Panc1 (cell line): Measurements from ENCODE around the gene SMG6. TPM values are rescaled to one million over a fixed set of nuclear protein-coding genes. Genes with fewer than 3 reads are reported as not detected.

Experiments
- ATAC-seq: fragments of 200-7000 bp; cut with Tn5 transposase; 2 replicates; pipeline ENCODE4 v1.9.1; 2020; ENCODE audit warnings: mild to moderate bottlenecking, moderate library complexity
- BruUV-seq: library from RNA; stranded (reverse); fragments of 400-500 nt; replicated peaks from 2 replicates; lab custom pipeline; 2021; lab: Mats Ljungman, UMichigan
- CTCF ChIA-PET: fragments of 300-600 bp; sonication (Branson Sonifier 250); formaldehyde crosslinking; loops from one replicate; lab custom pipeline; 2022; ENCODE audit warnings: antibody characterized with exemption; lab: Charles Lee
- POLR2A ChIA-PET: fragments of 300-600 bp; sonication (Branson Sonifier 250); formaldehyde crosslinking; loops from one replicate; lab custom pipeline; 2022; ENCODE audit warnings: antibody characterized with exemption; lab: Charles Lee
- DNase-seq: peaks from one replicate; pipeline ENCODE4 v3.0.0-alpha.2; 2010; ENCODE audit warnings: low read depth, low spot score
- H3K27ac ChIP-seq: 2 replicates; pipeline ENCODE4 v1.5.1; 2011; ENCODE audit warnings: mild to moderate bottlenecking, low read length, inconsistent platforms
- H3K27me3 ChIP-seq: fragments of 200-500 bp; sonication (Bioruptor generic); 2 replicates; pipeline ENCODE4 v1.6.0; 2014; ENCODE audit warnings: low read length, inconsistent platforms; ENCODE audit not compliant: control insufficient read depth, insufficient read depth
- H3K36me3 ChIP-seq: fragments of 200-500 bp; sonication (Bioruptor generic); 2 replicates; pipeline ENCODE4 v1.5.1; 2014; ENCODE audit warnings: inconsistent platforms, mild to moderate bottlenecking, low read length, moderate library complexity; ENCODE audit not compliant: control insufficient read depth, insufficient read depth
- H3K4me1 ChIP-seq: 2 replicates; pipeline ENCODE4 v1.5.1; 2011; ENCODE audit warnings: inconsistent platforms, mild to moderate bottlenecking, low read length, moderate library complexity; ENCODE audit not compliant: control insufficient read depth, insufficient read depth
- H3K4me3 ChIP-seq, 2 experiments: 2 replicates each; pipeline ENCODE4 v1.5.1; 2011 to 2012; ENCODE audit warnings: low read depth in 2 of 2, low read length in 2 of 2, mild to moderate bottlenecking in 2 of 2, inconsistent platforms in 1 of 2, moderate library complexity in 1 of 2
- H3K9me3 ChIP-seq: fragments of 200-500 bp; sonication (Bioruptor generic); 2 replicates; pipeline ENCODE4 v1.5.1; 2014; ENCODE audit warnings: low read depth, mild to moderate bottlenecking, inconsistent platforms, low read length, moderate library complexity; ENCODE audit not compliant: control insufficient read depth, insufficient read depth
- CTCF ChIP-seq: fragments of 450-650 bp; IDR thresholded peaks from 2 replicates; pipeline ENCODE4 v1.5.1; 2017; ENCODE audit warnings: mild to moderate bottlenecking
- POLR2AphosphoS5 ChIP-seq: IDR thresholded peaks from 2 replicates; pipeline ENCODE4 v1.6.1; 2012; ENCODE audit warnings: mild to moderate bottlenecking, low read depth, low read length, moderate library complexity
- REST ChIP-seq, 2 experiments: IDR thresholded peaks; 2 replicates each; pipeline ENCODE4 v1.6.1; 2011 to 2012; ENCODE audit warnings: low read depth in 2 of 2, control low read depth in 1 of 2, low read length in 1 of 2, mild to moderate bottlenecking in 1 of 2, moderate library complexity in 1 of 2; ENCODE audit not compliant: insufficient read depth in 1 of 2
- SIN3A ChIP-seq: IDR thresholded peaks from 2 replicates; pipeline ENCODE4 v1.6.1; 2012; ENCODE audit warnings: low read depth, mild to moderate bottlenecking, low read length, moderate library complexity, borderline replicate concordance; ENCODE audit not compliant: insufficient read depth
- TCF7L2 ChIP-seq: IDR thresholded peaks from 2 replicates; pipeline ENCODE4 v1.6.1; 2011; ENCODE audit warnings: mild to moderate bottlenecking, low read depth, low read length, inconsistent platforms
- in situ Hi-C: cut with HindIII; loops from 2 replicates; pipeline ENCODE4 v1.10.0; 2016; ENCODE audit warnings: low sequenced_read_pairs, low pct_unique_long_range_greater_than_20kb
- intact Hi-C: fragments of 100-400 bp; cut with micrococcal nuclease; formaldehyde crosslinking; loops from one replicate; pipeline ENCODE4 v1.10.0; 2022; ENCODE audit not compliant: unreplicated experiment
- total RNA-seq: library from RNA; stranded (reverse); gene quantifications from one replicate; pipeline ENCODE4 v1.2.1, GENCODE V29; 2021; ENCODE audit not compliant: unreplicated experiment

SMG6 gene
- total RNA-seq, 1 experiment from 2014 or later = 17.8 TPM

GRCh38 chr17:2183346-2183745, 120.2 kb downstream of the SMG6 start:
- intact Hi-C loops (no loop called here), in situ Hi-C loops (no loop called here)
- H3K4me1 ChIP-seq = no peaks in the 10 kb centered on the region
- DNase-seq (no peak), ATAC-seq (no peak)
- no peaks in the 10 kb centered on the region for H3K9me3 ChIP-seq
- ChIA-PET POLR2A (no interaction called here), CTCF (no interaction called here)
- H3K27me3 ChIP-seq = no peaks in the 10 kb centered on the region
- no TSS peak for BruUV-seq
- no peak overlapping the region for H3K27ac ChIP-seq
- no peaks in the 10 kb centered on the region for H3K36me3 ChIP-seq
- H3K4me3 ChIP-seq = no peak overlapping the region
- TF ChIP-seq POLR2AphosphoS5 = no peak
- TF ChIP-seq REST (IDR thresholded peaks at IDR 0.05; ENCODE audit: insufficient read depth in 1 of 2, low read depth in 2 of 2, low read length in 1 of 2) = no peak
- TF ChIP-seq TCF7L2 = no peak
- TF ChIP-seq SIN3A = no peak
- TF ChIP-seq CTCF = no peak

GRCh38 chr17:2181897-2182448, 121.6 kb downstream of the SMG6 start:
- no peaks in the 10 kb centered on the region for H3K36me3 ChIP-seq
- ChIA-PET POLR2A (no interaction called here), CTCF (no interaction called here)
- no peaks in the 10 kb centered on the region for H3K4me1 ChIP-seq
- no peak for ATAC-seq
- intact Hi-C loops (no loop called here), in situ Hi-C loops (no loop called here)
- H3K4me3 ChIP-seq = no peak overlapping the region
- DNase-seq = no peak
- no peaks in the 10 kb centered on the region for H3K9me3 ChIP-seq
- BruUV-seq = no TSS peak
- no peak overlapping the region for H3K27ac ChIP-seq
- TF ChIP-seq CTCF (no peak), SIN3A (no peak), POLR2AphosphoS5 (no peak), TCF7L2 (no peak), REST (IDR thresholded peaks at IDR 0.05; ENCODE audit: insufficient read depth in 1 of 2, low read depth in 2 of 2, low read length in 1 of 2) (no peak)
- no peaks in the 10 kb centered on the region for H3K27me3 ChIP-seq
